ENCODE results near the gene PPP1R8. TPM values are rescaled to one million over a fixed set of nuclear protein-coding genes. Genes with fewer than 3 reads are reported as not detected.

PPP1R8 gene
- total RNA-seq, 1 donor from 2014 or later = 7.1 TPM

DNA sequence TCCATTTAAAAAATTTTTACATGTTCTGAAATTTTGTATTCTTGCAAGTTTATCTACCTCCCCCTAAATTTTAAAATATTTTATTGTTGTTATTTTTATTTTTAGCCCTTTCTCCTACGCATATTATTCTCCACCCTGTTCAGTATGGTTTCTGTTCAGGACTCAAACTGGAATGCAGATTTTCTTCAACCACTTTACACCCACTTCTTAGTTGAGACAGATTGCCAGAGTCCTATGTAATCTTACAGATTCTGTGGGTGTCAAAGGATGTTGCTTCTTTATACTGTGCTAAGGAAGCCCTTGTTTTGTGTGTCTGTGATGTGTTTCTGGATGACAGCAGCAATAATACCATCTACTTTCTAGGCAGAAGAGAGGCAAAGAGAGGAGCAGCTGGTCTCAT lies 20.7 kb upstream of the PPP1R8 start:
- peaks cover 36 to 60% of the 10 kb centered on the region in 2 donors for H3K36me3 ChIP-seq
- intact Hi-C loops (cut with DNase I) = no loop called here
- no peak overlapping the region for H3K27ac ChIP-seq
- H3K4me3 ChIP-seq = no peak overlapping the region
- DNase-seq (ENCODE audit: low spot score in 2 of 2) = no peak
- TF ChIP-seq, protein P1, sequence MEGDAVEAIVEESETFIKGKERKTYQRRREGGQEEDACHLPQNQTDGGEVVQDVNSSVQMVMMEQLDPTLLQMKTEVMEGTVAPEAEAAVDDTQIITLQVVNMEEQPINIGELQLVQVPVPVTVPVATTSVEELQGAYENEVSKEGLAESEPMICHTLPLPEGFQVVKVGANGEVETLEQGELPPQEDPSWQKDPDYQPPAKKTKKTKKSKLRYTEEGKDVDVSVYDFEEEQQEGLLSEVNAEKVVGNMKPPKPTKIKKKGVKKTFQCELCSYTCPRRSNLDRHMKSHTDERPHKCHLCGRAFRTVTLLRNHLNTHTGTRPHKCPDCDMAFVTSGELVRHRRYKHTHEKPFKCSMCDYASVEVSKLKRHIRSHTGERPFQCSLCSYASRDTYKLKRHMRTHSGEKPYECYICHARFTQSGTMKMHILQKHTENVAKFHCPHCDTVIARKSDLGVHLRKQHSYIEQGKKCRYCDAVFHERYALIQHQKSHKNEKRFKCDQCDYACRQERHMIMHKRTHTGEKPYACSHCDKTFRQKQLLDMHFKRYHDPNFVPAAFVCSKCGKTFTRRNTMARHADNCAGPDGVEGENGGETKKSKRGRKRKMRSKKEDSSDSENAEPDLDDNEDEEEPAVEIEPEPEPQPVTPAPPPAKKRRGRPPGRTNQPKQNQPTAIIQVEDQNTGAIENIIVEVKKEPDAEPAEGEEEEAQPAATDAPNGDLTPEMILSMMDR (IDR thresholded peaks at IDR 0.05) = no peak
- no peaks in the 10 kb centered on the region for H3K27me3 ChIP-seq
- H3K9me3 ChIP-seq = no peaks in the 10 kb centered on the region
- no peaks in the 10 kb centered on the region for H3K4me1 ChIP-seq

DNA sequence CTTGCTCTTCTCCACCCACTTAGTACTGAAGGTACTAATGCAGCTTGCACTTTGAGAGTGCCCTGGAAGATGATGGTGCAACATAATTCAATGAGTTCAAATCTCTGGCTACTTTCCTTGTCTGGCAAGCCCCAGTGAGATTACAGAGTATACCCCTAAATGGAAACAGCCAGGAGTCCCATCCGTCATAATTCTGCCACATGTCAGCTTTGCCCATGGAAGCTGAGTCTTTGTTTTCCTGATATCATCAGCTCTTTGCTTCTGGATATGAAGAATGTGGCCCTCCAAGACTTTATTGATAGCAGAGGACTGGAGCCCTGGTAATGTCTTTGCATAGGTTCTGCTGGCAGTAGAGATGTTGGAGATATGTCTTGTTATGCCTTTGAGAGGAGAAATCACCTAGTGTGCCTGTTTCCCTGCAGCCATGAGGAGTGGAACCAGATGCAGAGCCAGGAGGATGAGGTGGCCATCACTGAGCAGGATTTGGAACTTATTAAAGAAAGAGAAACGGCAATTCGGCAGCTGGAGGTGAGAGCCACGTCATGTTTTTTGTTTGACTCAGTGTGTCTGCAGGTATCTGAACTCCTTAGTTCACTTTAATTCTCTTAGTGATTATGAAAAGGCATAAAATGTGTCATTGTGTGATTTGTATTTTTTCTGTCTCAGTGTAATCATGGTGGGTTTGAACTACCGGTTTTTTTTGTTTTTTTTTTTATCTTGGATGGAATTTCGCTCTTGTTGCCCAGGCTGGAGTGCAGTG lies 18.7 kb upstream of the PPP1R8 start:
- TF ChIP-seq, protein P1 (IDR thresholded peaks at IDR 0.05) = no peak
- H3K27me3 ChIP-seq = no peaks in the 10 kb centered on the region
- H3K4me3 ChIP-seq = no peak overlapping the region
- intact Hi-C loops (cut with DNase I) = no loop called here
- peaks cover 0 to 4% of the 10 kb centered on the region in 2 donors for H3K4me1 ChIP-seq
- H3K36me3 ChIP-seq = peaks cover 42 to 67% of the 10 kb centered on the region in 2 donors
- no peak overlapping the region for H3K27ac ChIP-seq
- DNase-seq (ENCODE audit: low spot score in 2 of 2) = no peak
- no peaks in the 10 kb centered on the region for H3K9me3 ChIP-seq

GRCh38 chr1:27816921-27817630 lies 13.5 kb upstream of the PPP1R8 start:
- H3K27ac ChIP-seq = peak overlapping the region; percentile 44 to 56
- TF ChIP-seq, protein P1 (IDR thresholded peaks at IDR 0.05) = no peak
- H3K9me3 ChIP-seq = no peaks in the 10 kb centered on the region
- H3K4me3 ChIP-seq = no peak overlapping the region
- intact Hi-C loops (cut with DNase I) = no loop called here
- H3K27me3 ChIP-seq = no peaks in the 10 kb centered on the region
- no peak for DNase-seq (ENCODE audit: low spot score in 2 of 2)
- peaks cover 76 to 80% of the 10 kb centered on the region in 2 donors for H3K36me3 ChIP-seq
- H3K4me1 ChIP-seq = peaks cover 0 to 9% of the 10 kb centered on the region in 2 donors

GRCh38 chr1:27821761-27822315 lies 8.7 kb upstream of the PPP1R8 start:
- no peak overlapping the region for H3K4me3 ChIP-seq
- H3K9me3 ChIP-seq = no peaks in the 10 kb centered on the region
- no peak for DNase-seq (ENCODE audit: low spot score in 2 of 2)
- no peaks in the 10 kb centered on the region for H3K27me3 ChIP-seq
- peaks cover 0 to 6% of the 10 kb centered on the region in 2 donors for H3K4me1 ChIP-seq
- intact Hi-C loops (cut with DNase I) = no loop called here
- H3K36me3 ChIP-seq = peaks cover 48 to 61% of the 10 kb centered on the region in 2 donors
- H3K27ac ChIP-seq = no peak overlapping the region
- TF ChIP-seq, protein P1 (IDR thresholded peaks at IDR 0.05) = no peak

GRCh38 chr1:27823784-27824183 lies 6.8 kb upstream of the PPP1R8 start:
- intact Hi-C loops (cut with DNase I) = no loop called here
- Histone ChIP-seq H3K4me1 (no peaks in the 10 kb centered on the region), H3K27me3 (no peaks in the 10 kb centered on the region), H3K4me3 (no peak overlapping the region), H3K27ac (no peak overlapping the region), H3K9me3 (no peaks in the 10 kb centered on the region), H3K36me3 (peaks cover 30 to 50% of the 10 kb centered on the region in 2 donors)
- DNase-seq (ENCODE audit: low spot score in 2 of 2) = no peak
- TF ChIP-seq, protein P1 (IDR thresholded peaks at IDR 0.05) = no peak

Data from ascending aorta (tissue), 2 donors.